BLaER1 (cell line): ENCODE results near the gene FN3KRP.
"Not testable (repeated sequence)": the region's sequence is repeated elsewhere in the genome, so short reads cannot be mapped to it uniquely, and the experiment has no call there.

Source experiments
- H3K27ac ChIP-seq: shearing (Covaris generic); formaldehyde crosslinking; 2 replicates; pipeline ENCODE4 v1.8.1; 2022
- H3K27me3 ChIP-seq: shearing (Covaris generic); formaldehyde crosslinking; 2 replicates; pipeline ENCODE4 v1.8.1; 2022
- H3K36me3 ChIP-seq: shearing (Covaris generic); formaldehyde crosslinking; 2 replicates; pipeline ENCODE4 v1.8.1; 2022
- H3K4me1 ChIP-seq: shearing (Covaris generic); formaldehyde crosslinking; 2 replicates; pipeline ENCODE4 v1.8.1; 2022
- H3K4me2 ChIP-seq: shearing (Covaris generic); formaldehyde crosslinking; 2 replicates; pipeline ENCODE4 v1.8.1; 2022
- H3K4me3 ChIP-seq: shearing (Covaris generic); formaldehyde crosslinking; 2 replicates; pipeline ENCODE4 v1.8.1; 2022
- H3K9ac ChIP-seq: shearing (Covaris generic); formaldehyde crosslinking; 2 replicates; pipeline ENCODE4 v1.8.1; 2022
- H3K9me3 ChIP-seq: shearing (Covaris generic); formaldehyde crosslinking; 2 replicates; pipeline ENCODE4 v1.8.1; 2022
- H4K20me1 ChIP-seq: shearing (Covaris generic); formaldehyde crosslinking; 2 replicates; pipeline ENCODE4 v1.8.1; 2022
- Cebpa-rat ChIP-seq: shearing (Covaris generic); IDR thresholded peaks from 2 replicates; pipeline ENCODE4 v1.8.1; 2022

FN3KRP gene

GRCh38 chr17:82737967-82738877 is 21.7 kb downstream of the FN3KRP start:
- TF ChIP-seq Cebpa-rat = no peak
- Histone ChIP-seq H3K36me3 (peaks cover 49% of the 10 kb centered on the region), H3K27ac (no peak overlapping the region), H3K27me3 (peaks cover 29% of the 10 kb centered on the region), H3K9me3 (peaks cover 52% of the 10 kb centered on the region), H3K9ac (no peak overlapping the region), H3K4me2 (no peak overlapping the region), H3K4me3 (no peak overlapping the region), H4K20me1 (no peaks in the 10 kb centered on the region), H3K4me1 (no peaks in the 10 kb centered on the region)

GRCh38 chr17:82740906-82741759 is 24.6 kb downstream of the FN3KRP start:
- no peak overlapping the region for H3K27ac ChIP-seq

GRCh38 chr17:82743344-82744219 is 27.1 kb downstream of the FN3KRP start:
- no peak overlapping the region for H3K9ac ChIP-seq
- no peak overlapping the region for H3K27ac ChIP-seq
- peaks cover 80% of the 10 kb centered on the region for H3K9me3 ChIP-seq
- H3K4me3 ChIP-seq = no peak overlapping the region
- H3K27me3 ChIP-seq = no peaks in the 10 kb centered on the region
- H3K4me2 ChIP-seq = no peak overlapping the region
- H3K4me1 ChIP-seq = no peaks in the 10 kb centered on the region
- peaks cover 46% of the 10 kb centered on the region for H3K36me3 ChIP-seq
- no peaks in the 10 kb centered on the region for H4K20me1 ChIP-seq
- no peak for TF ChIP-seq Cebpa-rat

More at GRCh38 chr17:82740906-82741759, 24.6 kb downstream of the FN3KRP start:
- Histone ChIP-seq H3K9me3 (peaks cover 59% of the 10 kb centered on the region), H4K20me1 (no peaks in the 10 kb centered on the region), H3K9ac (no peak overlapping the region), H3K4me3 (no peak overlapping the region), H3K4me2 (no peak overlapping the region), H3K27me3 (peaks cover 9% of the 10 kb centered on the region), H3K4me1 (no peaks in the 10 kb centered on the region), H3K36me3 (peaks cover 44% of the 10 kb centered on the region)
- TF ChIP-seq Cebpa-rat = no peak

GRCh38 chr17:82744736-82745135 is 28.2 kb downstream of the FN3KRP start:
- H3K9me3 ChIP-seq = peaks cover 87% of the 10 kb centered on the region
- not testable (repeated sequence) for H3K9ac ChIP-seq, H3K27me3 ChIP-seq, H3K4me1 ChIP-seq, H3K4me2 ChIP-seq, H3K4me3 ChIP-seq, H3K27ac ChIP-seq, H4K20me1 ChIP-seq
- peaks cover 52% of the 10 kb centered on the region for H3K36me3 ChIP-seq

- no peak overlapping the region for H3K4me2 ChIP-seq
- no peaks in the 10 kb centered on the region for H3K4me1 ChIP-seq
- H3K27me3 ChIP-seq = no peaks in the 10 kb centered on the region
- H4K20me1 ChIP-seq = no peaks in the 10 kb centered on the region
- H3K27ac ChIP-seq = no peak overlapping the region
- no peak overlapping the region for H3K9ac ChIP-seq
- H3K9me3 ChIP-seq = peaks cover 87% of the 10 kb centered on the region
- H3K4me3 ChIP-seq = no peak overlapping the region
- H3K36me3 ChIP-seq = peaks cover 50% of the 10 kb centered on the region
- no peak for TF ChIP-seq Cebpa-rat
These were observed 29.0 kb downstream of the FN3KRP start for GRCh38 chr17:82745524-82745923.

GRCh38 chr17:82748756-82749155 is 32.2 kb downstream of the FN3KRP start:
- peaks cover 18% of the 10 kb centered on the region for H4K20me1 ChIP-seq
- no peak overlapping the region for H3K27ac ChIP-seq
- TF ChIP-seq Cebpa-rat = no peak
- no peak overlapping the region for H3K9ac ChIP-seq
- H3K4me2 ChIP-seq = no peak overlapping the region
- H3K36me3 ChIP-seq = peaks cover 22% of the 10 kb centered on the region
- no peaks in the 10 kb centered on the region for H3K27me3 ChIP-seq
- peaks cover 56% of the 10 kb centered on the region for H3K9me3 ChIP-seq
- peaks cover 13% of the 10 kb centered on the region for H3K4me1 ChIP-seq
- H3K4me3 ChIP-seq = no peak overlapping the region

- Histone ChIP-seq H3K4me3 (no peak overlapping the region), H3K4me2 (no peak overlapping the region), H3K27ac (no peak overlapping the region), H3K9ac (no peak overlapping the region), H4K20me1 (peaks cover 32% of the 10 kb centered on the region), H3K27me3 (no peaks in the 10 kb centered on the region), H3K36me3 (peaks cover 20% of the 10 kb centered on the region), H3K9me3 (peaks cover 48% of the 10 kb centered on the region), H3K4me1 (peaks cover 23% of the 10 kb centered on the region)
- no peak for TF ChIP-seq Cebpa-rat
These were observed 33.9 kb downstream of the FN3KRP start for GRCh38 chr17:82750241-82750908.

GRCh38 chr17:82751171-82751570 is 34.7 kb downstream of the FN3KRP start:
- Histone ChIP-seq H3K27ac (peak overlapping the region; percentile 82), H3K4me1 (peaks cover 23% of the 10 kb centered on the region), H3K36me3 (peaks cover 28% of the 10 kb centered on the region), H3K4me2 (peak overlapping the region; percentile 83), H3K9me3 (peaks cover 40% of the 10 kb centered on the region), H4K20me1 (peaks cover 39% of the 10 kb centered on the region), H3K4me3 (peak overlapping the region; percentile 73), H3K27me3 (no peaks in the 10 kb centered on the region), H3K9ac (peak overlapping the region; percentile 71; the same call in 1 of the 2 replicates)
- no peak for TF ChIP-seq Cebpa-rat
